H1 (cell line): Measurements from ENCODE around the gene CTSS. TPM values are rescaled to one million over a fixed set of nuclear protein-coding genes. Genes with fewer than 3 reads are reported as not detected.

Experiments used
- CTCF ChIA-PET: fragments of 300-600 bp; sonication (Branson Sonifier 250); formaldehyde crosslinking; loops from one replicate; lab custom pipeline; 2021; ENCODE audit not compliant: partially characterized antibody; lab: Charles Lee
- POLR2A ChIA-PET: fragments of 300-600 bp; sonication (Branson Sonifier 250); formaldehyde crosslinking; loops from one replicate; lab custom pipeline; 2021; ENCODE audit warnings: inconsistent platforms; ENCODE audit not compliant: partially characterized antibody; lab: Charles Lee
- DNase-seq, 2 experiments: peaks; one replicate each; pipeline versions ENCODE4 v3.0.0 to v3.0.0-alpha.2; 2010 to 2022; ENCODE audit warnings: low spot score in 2 of 2, low read depth in 1 of 2, mixed read lengths in 1 of 2
- FAIRE-seq: peaks from 2 replicates; lab custom pipeline; 2011; peaks lifted over from hg19 to GRCh38; lab: Jason Lieb, UNC
- H2AFZ ChIP-seq: 2 replicates; pipeline ENCODE4 v1.8.1; 2012; ENCODE audit warnings: low read length, inconsistent platforms
- H2AK5ac ChIP-seq: 2 replicates; pipeline ENCODE4 v1.6.1; 2013; ENCODE audit warnings: low read depth, low read length
- H2BK120ac ChIP-seq: replicated peaks from 2 replicates; pipeline ENCODE3; 2013; ENCODE audit warnings: low read depth, low read length, inconsistent platforms
- H2BK12ac ChIP-seq: 2 replicates; pipeline ENCODE4 v1.6.1; 2013; ENCODE audit warnings: low read depth, low read length
- H2BK15ac ChIP-seq: 2 replicates; pipeline ENCODE4 v1.6.1; 2013; ENCODE audit warnings: low read length
- H2BK20ac ChIP-seq: 2 replicates; pipeline ENCODE4 v1.6.1; 2013; ENCODE audit warnings: low read length
- H2BK5ac ChIP-seq: 2 replicates; pipeline ENCODE4 v1.6.1; 2013; ENCODE audit warnings: low read depth, low read length
- H3K14ac ChIP-seq: 2 replicates; pipeline ENCODE4 v1.6.1; 2013; ENCODE audit warnings: inconsistent platforms; ENCODE audit not compliant: insufficient read length
- H3K18ac ChIP-seq: 2 replicates; pipeline ENCODE4 v1.6.1; 2013; ENCODE audit warnings: low read length; ENCODE audit errors: extremely low read depth
- H3K23ac ChIP-seq: 2 replicates; pipeline ENCODE4 v1.6.1; 2013; ENCODE audit warnings: inconsistent platforms; ENCODE audit not compliant: insufficient read length
- H3K23me2 ChIP-seq: 2 replicates; pipeline ENCODE4 v1.6.1; 2013; ENCODE audit warnings: low read depth, low read length
- H3K27ac ChIP-seq: 2 replicates; pipeline ENCODE4 v1.6.1; 2011; ENCODE audit warnings: low read depth, low read length, inconsistent platforms
- H3K27me3 ChIP-seq, 4 experiments: replicated peaks in 1 of 4; 1 replicate in 1 of 4; 2 replicates in 3 of 4; pipeline versions ENCODE4 v1.6.1 to v1.8.1; 2011 to 2013; ENCODE audit warnings: low read length in 3 of 4, mild to moderate bottlenecking in 3 of 4, inconsistent platforms in 2 of 4, mixed read lengths in 2 of 4, moderate library complexity in 1 of 4; ENCODE audit not compliant: control insufficient read depth in 3 of 4, insufficient read depth in 3 of 4; ENCODE audit errors: extremely low read depth in 1 of 4
- H3K36me3 ChIP-seq, 4 experiments: 2 replicates each; pipeline versions ENCODE4 v1.6.1 to v1.8.1; 2011 to 2013; ENCODE audit warnings: mild to moderate bottlenecking in 4 of 4, low read length in 3 of 4, moderate library complexity in 2 of 4, control low read depth in 1 of 4, inconsistent platforms in 1 of 4; ENCODE audit not compliant: insufficient read depth in 4 of 4, control insufficient read depth in 2 of 4
- H3K4ac ChIP-seq: replicated peaks from 2 replicates; pipeline ENCODE3; 2013; ENCODE audit warnings: low read length, low read depth, mixed read lengths, inconsistent platforms; ENCODE audit not compliant: insufficient read length
- H3K4me1 ChIP-seq, 4 experiments: replicated peaks in 1 of 4; 1 replicate in 1 of 4; 2 replicates in 3 of 4; pipeline versions ENCODE4 v1.6.1 to v1.8.1; 2011 to 2013; ENCODE audit warnings: low read length in 3 of 4, inconsistent platforms in 2 of 4, mixed read lengths in 1 of 4; ENCODE audit not compliant: insufficient read depth in 4 of 4, control insufficient read depth in 3 of 4
- H3K4me2 ChIP-seq, 2 experiments: 2 replicates each; pipeline versions ENCODE4 v1.6.1 to v1.8.1; 2011 to 2013; ENCODE audit warnings: low read depth in 2 of 2, low read length in 2 of 2, control low read depth in 1 of 2, inconsistent platforms in 1 of 2, mild to moderate bottlenecking in 1 of 2; ENCODE audit not compliant: insufficient read depth in 1 of 2
- H3K4me3 ChIP-seq, 4 experiments: fragments of 200-600, 300-600 bp in 1 of 4; sonication (generic), shearing (Covaris generic), sonication (Bioruptor Twin) in 1 of 4; 2 replicates each; pipeline versions ENCODE4 v1.5.1 to v1.8.1; 2011 to 2016; ENCODE audit warnings: low read length in 4 of 4, low read depth in 3 of 4, control low read depth in 2 of 4, inconsistent platforms in 2 of 4, mild to moderate bottlenecking in 2 of 4, mixed read lengths in 1 of 4, moderate library complexity in 1 of 4; ENCODE audit not compliant: insufficient read depth in 2 of 4; ENCODE audit errors: extremely low read depth in 1 of 4
- H3K56ac ChIP-seq: replicated peaks from 2 replicates; pipeline ENCODE3; 2013; ENCODE audit warnings: low read depth, mild to moderate bottlenecking, mixed read lengths, low read length, inconsistent platforms; ENCODE audit not compliant: insufficient read length
- H3K79me1 ChIP-seq: 2 replicates; pipeline ENCODE4 v1.6.1; 2013; ENCODE audit warnings: low read depth, low read length, control low read depth
- H3K79me2 ChIP-seq, 2 experiments: 2 replicates each; pipeline versions ENCODE4 v1.6.1 to v1.8.1; 2012 to 2013; ENCODE audit warnings: low read length in 2 of 2, mild to moderate bottlenecking in 2 of 2, inconsistent platforms in 1 of 2; ENCODE audit not compliant: insufficient read depth in 2 of 2, control insufficient read depth in 1 of 2
- H3K9ac ChIP-seq, 4 experiments: replicated peaks in 1 of 4; 1 replicate in 1 of 4; 2 replicates in 3 of 4; pipeline versions ENCODE4 v1.6.1 to v1.8.1; 2011 to 2013; ENCODE audit warnings: low read depth in 3 of 4, low read length in 3 of 4, control low read depth in 2 of 4, mild to moderate bottlenecking in 2 of 4, moderate library complexity in 2 of 4, inconsistent platforms in 1 of 4; ENCODE audit errors: extremely low read depth in 1 of 4
- H3K9me3 ChIP-seq, 2 experiments: 2 replicates each; pipeline versions ENCODE4 v1.6.1 to v1.8.1; 2012 to 2013; ENCODE audit warnings: mild to moderate bottlenecking in 2 of 2, moderate library complexity in 2 of 2, control low read depth in 1 of 2, inconsistent platforms in 1 of 2, low read depth in 1 of 2, low read length in 1 of 2, mixed read lengths in 1 of 2; ENCODE audit not compliant: insufficient read depth in 2 of 2
- H4K20me1 ChIP-seq, 2 experiments: replicated peaks in 1 of 2; 2 replicates each; pipeline versions ENCODE3 to v1.8.1; 2011 to 2013; ENCODE audit warnings: inconsistent platforms in 2 of 2, low read length in 2 of 2, mild to moderate bottlenecking in 1 of 2; ENCODE audit not compliant: insufficient read depth in 2 of 2, control insufficient read depth in 1 of 2
- H4K5ac ChIP-seq: 2 replicates; pipeline ENCODE4 v1.6.1; 2013; ENCODE audit warnings: low read length, low read depth, mixed read lengths, inconsistent platforms; ENCODE audit not compliant: insufficient read length
- H4K8ac ChIP-seq: 2 replicates; pipeline ENCODE4 v1.8.0; 2013; ENCODE audit warnings: mild to moderate bottlenecking, moderate library complexity, low read length, inconsistent platforms; ENCODE audit not compliant: insufficient read depth; ENCODE audit errors: extremely low read depth
- H4K91ac ChIP-seq: replicated peaks from 2 replicates; pipeline ENCODE3; 2013; ENCODE audit warnings: low read length, mixed read lengths, inconsistent platforms; ENCODE audit not compliant: insufficient read length
- BCL11A ChIP-seq, 2 experiments: IDR thresholded peaks; one replicate each; pipeline ENCODE4 v1.6.1; 2011; ENCODE audit warnings: low read depth in 2 of 2, low read length in 2 of 2, mild to moderate bottlenecking in 2 of 2
- CBX5 ChIP-seq: fragments of 300-800, 300-1000 bp; sonication (generic); IDR thresholded peaks from 2 replicates; pipeline ENCODE4 v1.7.1; 2016; ENCODE audit warnings: antibody characterized with exemption, low read length, low read depth
- EGR1 ChIP-seq: IDR thresholded peaks from 2 replicates; pipeline ENCODE4 v1.6.1; 2011; ENCODE audit warnings: low read depth, low read length, borderline replicate concordance
- GABPA ChIP-seq: IDR thresholded peaks from 2 replicates; pipeline ENCODE4 v1.6.1; 2011; ENCODE audit warnings: mild to moderate bottlenecking, low read length, moderate library complexity, borderline replicate concordance; ENCODE audit not compliant: insufficient read depth
- HDAC2 ChIP-seq, 2 experiments: fragments of 300-600 bp in 1 of 2; sonication (generic) in 1 of 2; IDR thresholded peaks; 2 replicates each; pipeline ENCODE4 v1.6.1; 2011 to 2012; ENCODE audit warnings: low read depth in 2 of 2, low read length in 2 of 2, mild to moderate bottlenecking in 2 of 2, moderate library complexity in 2 of 2, borderline replicate concordance in 1 of 2, inconsistent platforms in 1 of 2
- HDAC6 ChIP-seq: IDR thresholded peaks from one replicate; pipeline ENCODE4 v1.7.1; 2012; ENCODE audit warnings: low read depth, mild to moderate bottlenecking, inconsistent platforms, low read length, moderate library complexity
- NRF1 ChIP-seq: IDR thresholded peaks from 2 replicates; pipeline ENCODE4 v1.6.1; 2011; ENCODE audit warnings: mild to moderate bottlenecking, low read depth, low read length, improper control_type of control experiment
- POLR2AphosphoS5 ChIP-seq: IDR thresholded peaks from 2 replicates; pipeline ENCODE4 v1.6.1; 2011; ENCODE audit warnings: low read depth, low read length
- SAP30 ChIP-seq: fragments of 300-600 bp; sonication (generic); IDR thresholded peaks from 2 replicates; pipeline ENCODE4 v1.7.1; 2012; ENCODE audit warnings: low read length, moderate library complexity, mild to moderate bottlenecking, inconsistent platforms; ENCODE audit not compliant: insufficient read depth, insufficient replicate concordance
- SP2 ChIP-seq: IDR thresholded peaks from 2 replicates; pipeline ENCODE4 v1.6.1; 2012; ENCODE audit warnings: mild to moderate bottlenecking, low read length, inconsistent platforms
- TAF1 ChIP-seq: IDR thresholded peaks from 2 replicates; pipeline ENCODE4 v1.6.1; 2011; ENCODE audit warnings: mild to moderate bottlenecking, low read depth, low read length
- TBP ChIP-seq: IDR thresholded peaks from 2 replicates; pipeline ENCODE4 v1.6.1; 2011; ENCODE audit warnings: low read depth, low read length, improper control_type of control experiment
- WGBS, 2 experiments: shearing (Covaris generic) in 1 of 2; methylation state at CpG; one replicate each; pipeline versions ENCODE4 v1.1.6 to v1.1.7; 2013 to 2015; ENCODE audit warnings: low lambda C conversion rate in 2 of 2, mixed read lengths in 2 of 2, inconsistent platforms in 1 of 2, low coverage in 1 of 2, missing lambda C conversion rate in 1 of 2; ENCODE audit not compliant: insufficient replicate concordance in 2 of 2, insufficient coverage in 1 of 2, insufficient read length in 1 of 2; ENCODE audit errors: extremely low coverage in 1 of 2, missing lambda C conversion rate in 1 of 2; 5-methylcytosine and 5-hydroxymethylcytosine counted together
- polyA plus RNA-seq, 7 experiments: library from polyadenylated mRNA; depleted of rRNA in 3 of 7; stranded (reverse) in 5 of 7; unstranded in 2 of 7; fragments of >200 nt in 5 of 7; fragments of 200-250 nt in 2 of 7; gene quantifications; 1 replicate in 5 of 7; 2 replicates in 1 of 7; 4 replicates in 1 of 7; pipeline versions ENCODE4 v1.2.1 to v1.2.3, GENCODE V29; 2011 to 2013; ENCODE audit warnings: missing spikeins in 2 of 7, mixed read lengths in 2 of 7
- total RNA-seq: library from RNA; stranded (reverse); fragmentation: NEBNext Ultra II Directional; extraction: Animal tissue kit (Norgen Biotek cat#: 25700); gene quantifications from 2 replicates; pipeline ENCODE4 v1.2.1, GENCODE V29; 2021

CTSS gene
- total and polyA plus RNA-seq, 2 of the 8 experiments (the other 6 are each of a cell fraction or from before 2014, with no cell fraction given), result not detected

- Histone ChIP-seq H3K23me2 (peaks cover 2% of the 10 kb centered on the region; the same call in 1 of the 2 replicates), H3K79me2 (no peaks in the 10 kb centered on the region), H2BK15ac (no peak overlapping the region), H2AK5ac (no peak overlapping the region), H4K20me1 (no peaks in the 10 kb centered on the region), H3K18ac (no peak overlapping the region), H2AFZ (no peak overlapping the region), H3K4me1 (peaks cover 0 to 12% (median 6%) of the 10 kb centered on the region in 4 experiments; a peak in 4 of 7 replicates), H2BK12ac (no peak overlapping the region; the same call in none of the 2 replicates), H3K14ac (no peak overlapping the region), H4K5ac (no peak overlapping the region), H3K4ac (no peak overlapping the region), H3K9me3 (no peaks in the 10 kb centered on the region), H3K23ac (no peak overlapping the region), H3K9ac (no peak overlapping the region), H3K27me3 (no peaks in the 10 kb centered on the region; a peak in 1 of 7 replicates), H3K56ac (no peak overlapping the region), H2BK20ac (no peak overlapping the region), H2BK120ac (no peak overlapping the region), H3K4me2 (0 out of 4 replicates have a peak overlapping the region, but pooled peaks of 1 of the 2 experiments have one; percentile 34), H4K91ac (no peak overlapping the region), H3K36me3 (peaks cover 5 to 14% (median 7%) of the 10 kb centered on the region in 4 experiments; a peak in 5 of 8 replicates), H4K8ac (no peak overlapping the region), H3K27ac (no peak overlapping the region), H3K4me3 (no peak overlapping the region), H2BK5ac (no peak overlapping the region), H3K79me1 (no peaks in the 10 kb centered on the region)
- 84% methylated on average over 7 of the region's 7 CpGs; no CpG with 5 or more reads in 1 of the 2 experiments for WGBS, 2 experiments
- CTCF ChIA-PET, result interaction anchor here (0.9 to 3.0 kb wide), 5 partner anchors 9 to 187 kb away, joined by 3 to 9 read pairs (median 5); no protein-coding TSS in a partner anchor
- DNase-seq (no peak), FAIRE-seq (no peak)
- POLR2A ChIA-PET, result interaction anchor here (0.6 to 2.6 kb wide), 8 partner anchors 9 to 263 kb away, joined by 3 to 8 read pairs (median 3); partner anchors contain the start of genes GOLPH3L and MCL1
- TF ChIP-seq HDAC2 (IDR thresholded peaks at IDR 0.05; ENCODE audit: borderline replicate concordance in 1 of 2, low read depth in 2 of 2, low read length in 2 of 2) (no peak), TBP (no peak), TAF1 (no peak), HDAC6 (no peak), CBX5 (no peak), GABPA (no peak), EGR1 (no peak), POLR2AphosphoS5 (no peak), BCL11A (IDR thresholded peaks at IDR 0.05; ENCODE audit: low read depth in 2 of 2, low read length in 2 of 2) (no peak), NRF1 (no peak), SAP30 (no peak), SP2 (no peak)
Measured at GRCh38 chr1:150807249-150808023, 41.9 kb upstream of the CTSS start.
